WTC11 (cell line): Measurements from ENCODE around the gene GABBR2.

Experiments used
- CBFB ChIP-seq: sonication (generic); formaldehyde crosslinking; IDR thresholded peaks from 2 replicates; pipeline ENCODE4 v1.8.1; 2022; ENCODE audit warnings: mild to moderate bottlenecking, low read depth, missing genetic modification reagents
- CDX4 ChIP-seq: fragments of 250-450 bp; sonication (Bioruptor Pico); IDR thresholded peaks from 2 replicates; pipeline ENCODE4 v1.9.0; 2021; ENCODE audit warnings: moderate library complexity, mild to moderate bottlenecking, inconsistent platforms, borderline replicate concordance
- ZBTB21 ChIP-seq: sonication (generic); formaldehyde crosslinking; IDR thresholded peaks from 2 replicates; pipeline ENCODE4 v1.8.1; 2023; ENCODE audit warnings: mild to moderate bottlenecking, missing genetic modification reagents, borderline replicate concordance
- ZNF281 ChIP-seq: sonication (generic); formaldehyde crosslinking; IDR thresholded peaks from 2 replicates; pipeline ENCODE4 v1.8.0; 2023; ENCODE audit warnings: mild to moderate bottlenecking, missing genetic modification reagents
- ZNF671 ChIP-seq: fragments of 250-450 bp; sonication (Bioruptor Pico); IDR thresholded peaks from 2 replicates; pipeline ENCODE4 v1.8.0; 2021; ENCODE audit warnings: mild to moderate bottlenecking
- TF ChIP-seq, protein P1 (sequence below): fragments of 200-600 bp; IDR thresholded peaks from 2 replicates; pipeline ENCODE4 v1.8.0; 2022; ENCODE audit warnings: antibody characterized with exemption
- TF ChIP-seq, protein P2 (sequence below): sonication (generic); formaldehyde crosslinking; IDR thresholded peaks from 2 replicates; pipeline ENCODE4 v1.8.1; 2022; ENCODE audit warnings: low read depth, missing genetic modification reagents, borderline replicate concordance

- TF ChIP-seq, protein P1, sequence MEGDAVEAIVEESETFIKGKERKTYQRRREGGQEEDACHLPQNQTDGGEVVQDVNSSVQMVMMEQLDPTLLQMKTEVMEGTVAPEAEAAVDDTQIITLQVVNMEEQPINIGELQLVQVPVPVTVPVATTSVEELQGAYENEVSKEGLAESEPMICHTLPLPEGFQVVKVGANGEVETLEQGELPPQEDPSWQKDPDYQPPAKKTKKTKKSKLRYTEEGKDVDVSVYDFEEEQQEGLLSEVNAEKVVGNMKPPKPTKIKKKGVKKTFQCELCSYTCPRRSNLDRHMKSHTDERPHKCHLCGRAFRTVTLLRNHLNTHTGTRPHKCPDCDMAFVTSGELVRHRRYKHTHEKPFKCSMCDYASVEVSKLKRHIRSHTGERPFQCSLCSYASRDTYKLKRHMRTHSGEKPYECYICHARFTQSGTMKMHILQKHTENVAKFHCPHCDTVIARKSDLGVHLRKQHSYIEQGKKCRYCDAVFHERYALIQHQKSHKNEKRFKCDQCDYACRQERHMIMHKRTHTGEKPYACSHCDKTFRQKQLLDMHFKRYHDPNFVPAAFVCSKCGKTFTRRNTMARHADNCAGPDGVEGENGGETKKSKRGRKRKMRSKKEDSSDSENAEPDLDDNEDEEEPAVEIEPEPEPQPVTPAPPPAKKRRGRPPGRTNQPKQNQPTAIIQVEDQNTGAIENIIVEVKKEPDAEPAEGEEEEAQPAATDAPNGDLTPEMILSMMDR, result no peak
- TF ChIP-seq ZNF671 (CRISPR knock-in tag), result no peak
- TF ChIP-seq, protein P2, sequence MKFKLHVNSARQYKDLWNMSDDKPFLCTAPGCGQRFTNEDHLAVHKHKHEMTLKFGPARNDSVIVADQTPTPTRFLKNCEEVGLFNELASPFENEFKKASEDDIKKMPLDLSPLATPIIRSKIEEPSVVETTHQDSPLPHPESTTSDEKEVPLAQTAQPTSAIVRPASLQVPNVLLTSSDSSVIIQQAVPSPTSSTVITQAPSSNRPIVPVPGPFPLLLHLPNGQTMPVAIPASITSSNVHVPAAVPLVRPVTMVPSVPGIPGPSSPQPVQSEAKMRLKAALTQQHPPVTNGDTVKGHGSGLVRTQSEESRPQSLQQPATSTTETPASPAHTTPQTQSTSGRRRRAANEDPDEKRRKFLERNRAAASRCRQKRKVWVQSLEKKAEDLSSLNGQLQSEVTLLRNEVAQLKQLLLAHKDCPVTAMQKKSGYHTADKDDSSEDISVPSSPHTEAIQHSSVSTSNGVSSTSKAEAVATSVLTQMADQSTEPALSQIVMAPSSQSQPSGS (CRISPR knock-in tag), result no peak
- TF ChIP-seq ZNF281 (CRISPR knock-in tag), result no peak
- TF ChIP-seq CDX4 (CRISPR knock-in tag), result no peak
- no peak for TF ChIP-seq CBFB (CRISPR knock-in tag)
- no peak for TF ChIP-seq ZBTB21 (CRISPR knock-in tag)
Measured at GRCh38 chr9:98365781-98366180, 343.0 kb downstream of the GABBR2 start.
